SKM-1 treated with dmso at 0.1 percent for 144 hours (cell line): ENCODE measurements around the gene RAVER2.

Experiments
- DNase-seq: peaks from one replicate; lab custom pipeline; 2025; ENCODE audit not compliant: unreplicated experiment; lab: John Stamatoyannopoulos, UW

Gene RAVER2

DNA sequence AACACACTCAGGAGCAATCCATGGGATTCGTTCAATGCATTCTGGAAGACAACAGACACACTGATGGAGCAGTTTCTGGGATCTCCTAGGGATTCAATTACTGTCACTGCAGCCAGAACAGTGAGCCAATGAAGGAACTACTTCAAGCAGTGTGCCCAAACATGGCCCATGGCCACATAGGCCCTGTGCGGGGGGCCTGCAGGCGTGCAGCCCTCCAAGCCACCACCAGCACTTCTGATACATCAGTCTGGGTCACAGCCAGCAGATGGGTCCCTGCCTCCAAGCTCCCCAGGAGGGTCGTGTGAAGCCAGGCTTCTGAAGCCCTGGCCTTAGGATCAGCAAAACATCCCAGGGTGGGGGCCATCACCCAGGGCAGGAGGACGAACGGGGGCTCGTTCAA, 99.3 kb downstream of the RAVER2 start:
- DNase-seq: no peak

- DNase-seq: no peak
These were observed 99.7 kb downstream of the RAVER2 start for GRCh38 chr1:64844609-64845008.

GRCh38 chr1:64845831-64846425, 101.1 kb downstream of the RAVER2 start:
- DNase-seq: no peak

DNA sequence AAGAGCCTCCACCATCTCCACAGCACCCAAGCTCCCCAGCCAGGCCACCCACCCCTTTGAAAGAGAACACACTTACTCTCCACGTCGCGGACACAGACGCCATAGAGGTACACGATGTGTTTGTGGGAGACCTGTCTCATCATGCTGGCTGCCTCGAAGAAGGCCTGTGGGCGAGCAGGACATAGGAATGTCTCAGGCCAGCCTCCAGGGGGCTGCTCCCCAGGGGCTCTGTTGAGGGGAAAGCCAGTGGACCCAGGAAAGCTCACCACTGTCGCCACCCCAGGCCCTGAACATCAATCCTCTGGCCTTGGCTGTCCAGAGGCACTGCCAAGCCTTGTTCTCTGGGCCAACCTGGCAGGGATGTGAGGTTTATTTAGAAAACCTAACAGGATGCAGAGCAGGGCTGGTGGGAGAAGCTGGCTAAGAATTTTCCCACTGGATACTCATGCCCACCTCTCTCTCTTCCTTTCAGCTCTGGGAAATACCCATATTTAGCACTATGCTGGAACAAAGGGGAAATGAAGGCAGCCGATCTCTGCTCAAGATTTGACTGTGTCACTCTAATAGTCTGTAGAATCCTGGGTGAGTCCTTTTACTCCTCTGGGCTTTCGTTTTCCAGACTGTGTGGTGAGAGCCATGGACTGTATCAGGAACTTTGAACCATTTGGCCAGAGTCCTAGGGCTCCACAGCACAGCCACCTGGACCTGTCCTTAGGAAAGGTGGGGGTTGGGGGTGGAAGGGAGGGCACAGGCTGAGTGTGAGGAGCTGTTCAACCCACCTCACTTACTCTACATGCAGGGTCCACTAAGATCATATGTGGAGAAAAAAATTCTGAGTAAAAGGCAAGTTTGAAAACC, 101.9 kb downstream of the RAVER2 start:
- DNase-seq: no peak

- no peak for DNase-seq
These were observed 102.8 kb downstream of the RAVER2 start for GRCh38 chr1:64847666-64848065.

DNA sequence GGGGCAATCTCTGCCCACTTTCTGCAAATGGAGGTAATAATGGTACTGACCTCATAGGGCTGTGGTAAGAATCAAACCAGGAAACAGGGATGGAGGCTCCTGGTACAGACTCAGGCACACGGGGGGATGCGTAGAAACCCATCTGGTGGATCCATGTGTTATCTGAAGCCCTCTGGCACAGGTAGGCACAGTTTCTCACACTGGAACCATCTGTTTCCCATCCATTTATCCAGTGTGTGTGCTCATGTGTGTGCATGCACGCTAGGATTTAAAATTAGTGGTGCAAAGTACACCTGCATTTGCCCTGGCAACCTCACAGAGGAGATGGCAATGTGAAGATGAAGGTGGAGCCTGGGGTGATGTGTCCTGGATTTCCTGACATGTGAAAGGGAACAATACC, 103.3 kb downstream of the RAVER2 start:
- DNase-seq: no peak

DNA sequence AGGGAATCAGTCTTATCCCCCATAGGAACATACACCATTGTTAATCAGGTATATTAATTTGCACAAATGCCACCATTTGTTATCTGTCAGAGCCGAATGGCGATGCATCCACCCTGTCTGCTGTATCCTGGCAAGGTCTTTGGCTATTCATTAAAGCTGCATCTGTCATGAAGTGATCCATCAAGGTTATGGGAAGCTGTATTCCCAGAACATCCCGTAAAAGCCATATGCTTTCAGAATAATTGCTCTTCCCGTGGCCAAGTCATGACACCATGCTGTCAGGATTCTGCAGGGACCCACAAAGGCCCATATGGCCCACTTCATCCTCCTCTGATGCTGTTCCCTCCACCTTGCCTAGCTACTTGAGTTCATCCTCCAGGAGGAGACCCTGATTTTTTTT, 103.9 kb downstream of the RAVER2 start:
- DNase-seq: no peak

DNA sequence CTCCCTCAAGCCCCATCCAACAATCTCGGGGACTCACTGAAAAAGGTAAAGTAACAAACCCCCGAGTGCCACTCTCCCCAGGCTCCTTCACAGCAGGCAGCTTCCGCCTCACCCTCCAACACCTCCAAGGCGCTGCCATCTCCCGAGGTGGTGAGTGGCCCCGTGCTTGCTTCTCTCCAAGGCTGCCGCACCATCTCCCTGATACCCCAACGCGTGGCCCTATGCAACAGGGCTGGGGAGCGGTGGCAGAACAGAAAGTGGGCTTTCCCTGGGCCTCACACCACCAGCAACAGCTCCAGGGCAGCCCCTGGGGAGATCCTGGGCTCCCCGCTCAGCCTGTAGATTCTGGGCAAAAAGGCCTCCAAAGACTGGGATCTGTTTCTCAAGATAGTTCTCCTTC, 105.1 kb downstream of the RAVER2 start:
- no peak for DNase-seq

- no peak for DNase-seq
These were observed 106.0 kb downstream of the RAVER2 start for GRCh38 chr1:64850846-64851245.

DNA sequence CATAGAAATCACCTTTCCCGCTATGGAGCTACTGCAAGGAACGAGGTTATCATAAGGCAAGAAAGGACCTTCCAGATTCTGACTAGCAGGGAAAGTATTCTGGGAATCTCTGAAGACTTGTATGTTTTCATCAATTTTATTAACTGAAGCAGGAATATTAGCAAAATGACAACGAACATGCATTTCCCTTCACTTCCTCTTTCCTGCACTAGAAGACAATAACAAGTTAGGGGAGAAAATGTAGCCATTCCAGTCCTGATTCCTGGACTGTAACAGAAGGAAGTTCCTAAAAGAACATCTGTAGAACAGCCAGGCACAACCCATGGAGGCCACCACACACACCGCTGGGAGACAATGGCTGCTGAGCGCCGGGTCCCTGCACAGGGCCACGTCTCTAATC, 106.8 kb downstream of the RAVER2 start:
- DNase-seq: no peak

- DNase-seq: no peak
These were observed 109.8 kb downstream of the RAVER2 start for GRCh38 chr1:64854674-64855073.

GRCh38 chr1:64855557-64855956, 110.7 kb downstream of the RAVER2 start:
- no peak for DNase-seq

GRCh38 chr1:64856553-64856952, 111.7 kb downstream of the RAVER2 start:
- DNase-seq: no peak

- DNase-seq: no peak
These were observed 112.5 kb downstream of the RAVER2 start for GRCh38 chr1:64857347-64857746.

DNA sequence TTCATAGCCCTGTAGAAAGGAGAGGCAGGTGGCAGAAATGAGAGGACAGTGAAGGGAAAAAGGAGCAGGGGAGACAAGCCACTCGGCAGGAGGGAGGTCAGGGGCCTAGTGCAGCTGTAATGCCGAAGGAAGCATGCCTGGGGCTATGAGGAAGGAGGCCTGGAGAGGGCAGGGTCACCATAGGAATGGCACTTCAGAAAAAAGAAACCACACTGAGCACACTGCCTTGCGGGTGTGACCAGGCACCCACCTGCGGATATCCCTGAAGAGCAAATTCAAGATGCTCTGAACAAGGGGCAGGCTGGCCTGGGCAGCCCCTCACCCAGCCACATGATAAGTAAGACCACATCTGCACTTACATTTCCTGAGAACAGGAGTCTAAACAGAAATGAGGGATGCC, 116.7 kb downstream of the RAVER2 start:
- no peak for DNase-seq

DNA sequence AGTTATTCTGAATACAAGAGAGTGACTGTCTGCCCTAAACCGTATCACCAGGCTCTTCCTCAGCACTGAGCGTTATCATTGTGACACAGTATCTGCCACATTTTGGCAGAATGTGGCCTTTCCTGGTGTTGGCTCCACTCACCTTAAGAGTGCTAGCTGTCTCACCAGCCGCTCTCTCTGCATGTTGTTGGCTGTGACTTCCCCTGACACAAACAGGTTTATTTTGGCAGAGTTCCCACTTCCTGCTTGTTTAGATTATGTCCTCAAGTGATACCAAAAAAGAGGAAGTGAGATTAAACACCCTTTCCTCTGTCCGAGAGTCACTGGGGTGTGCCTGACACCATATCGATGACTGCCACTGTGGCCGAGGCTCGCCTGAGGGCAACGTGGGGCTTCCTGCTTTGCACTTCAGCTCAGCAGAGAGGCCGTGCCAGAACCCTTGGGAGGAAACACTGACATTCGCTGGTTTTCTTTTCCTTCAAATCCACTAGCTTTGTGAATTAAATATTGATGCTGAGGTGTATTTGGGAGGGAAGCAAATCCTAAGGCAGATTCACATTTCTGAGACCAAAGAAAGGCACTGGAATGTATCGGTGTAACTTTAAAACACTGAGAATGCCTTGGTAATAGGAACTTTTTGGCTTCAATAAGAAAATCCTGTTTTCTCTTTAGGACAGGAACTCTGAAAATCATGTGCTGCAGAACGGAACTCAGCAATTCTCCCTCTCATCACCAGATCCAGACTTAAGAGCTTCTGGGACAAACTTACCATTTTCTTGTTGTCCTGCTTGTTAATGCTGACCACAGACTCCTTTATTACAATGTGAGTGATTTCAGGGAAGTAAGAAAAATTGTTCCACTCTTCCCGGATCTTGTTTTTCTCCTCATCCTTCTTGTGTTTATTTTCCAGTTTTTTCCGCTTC, 119.4 kb downstream of the RAVER2 start:
- peak; percentile 97 for DNase-seq

GRCh38 chr1:64865105-64865757, 120.4 kb downstream of the RAVER2 start:
- no peak for DNase-seq

- DNase-seq: no peak
These were observed 121.8 kb downstream of the RAVER2 start for GRCh38 chr1:64866689-64867088.

DNA sequence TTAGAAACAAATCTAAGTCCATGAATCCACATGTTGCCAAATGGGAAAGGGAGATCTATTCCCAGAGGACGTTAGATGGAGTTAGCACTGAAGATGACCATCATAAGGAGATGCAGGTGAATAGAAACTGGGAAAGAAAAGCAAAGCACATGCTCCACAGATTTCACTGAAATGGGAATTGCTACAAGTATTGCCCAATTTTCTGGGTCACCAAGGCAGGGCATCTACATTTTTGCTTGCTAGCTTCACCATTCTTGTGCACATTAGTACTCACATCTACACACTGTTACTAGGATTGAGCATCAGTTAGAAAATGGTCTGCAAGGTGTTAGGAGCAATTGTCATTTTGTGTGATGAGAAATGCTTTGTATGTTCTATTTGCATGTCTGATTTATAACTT, 122.4 kb downstream of the RAVER2 start:
- no peak for DNase-seq

DNA sequence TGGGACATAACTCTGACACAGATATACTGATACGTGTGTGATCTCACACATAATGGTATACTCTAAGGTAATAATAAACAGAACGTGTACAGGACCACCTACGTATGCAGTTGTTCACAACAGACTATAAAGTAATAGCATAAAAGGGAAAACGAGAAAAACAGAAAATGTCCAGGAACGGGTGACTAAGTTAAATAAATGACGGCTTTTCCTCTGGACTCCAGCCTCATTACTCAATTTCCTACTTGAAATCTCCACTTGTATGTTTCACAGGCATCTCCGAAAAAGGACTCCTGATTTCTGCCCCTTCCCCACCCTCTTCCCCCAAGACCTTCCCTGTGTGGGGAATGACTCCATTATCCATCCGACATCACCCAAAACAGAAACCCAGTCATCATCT, 126.4 kb downstream of the RAVER2 start:
- no peak for DNase-seq

DNA sequence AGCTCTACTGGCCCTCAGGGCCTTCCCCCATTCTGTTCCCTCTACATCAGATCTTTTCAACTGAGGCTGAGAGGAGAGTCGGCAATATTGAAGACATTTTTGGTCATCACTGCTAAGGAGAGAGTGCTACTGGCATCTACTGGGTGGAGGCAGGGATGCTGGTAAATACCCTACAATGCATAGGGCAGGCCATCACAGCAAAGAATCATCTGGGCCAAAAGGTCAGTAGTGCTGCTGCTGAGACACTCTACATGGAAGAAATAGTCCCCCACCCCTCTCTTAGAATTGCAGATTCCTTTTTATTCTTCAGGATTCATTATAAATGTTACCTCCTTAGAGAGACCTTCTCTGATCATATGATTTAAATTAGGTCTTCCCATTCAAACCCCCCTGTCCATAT, 127.2 kb downstream of the RAVER2 start:
- no peak for DNase-seq
